ENCODE measurements around the gene CCDC73. TPM values are rescaled to one million over a fixed set of nuclear protein-coding genes. Genes with fewer than 3 reads are reported as not detected.

CCDC73 gene
- total and polyA plus RNA-seq, 10 of the 15 experiments (the other 5 are each of a cell fraction or from before 2014, with no cell fraction given): 0.05 to 0.57 (median 0.14) TPM

GRCh38 chr11:32829157-32829679 lies 34.8 kb upstream of the CCDC73 start (continued):
- TF ChIP-seq BCLAF1 (IDR thresholded peaks at IDR 0.05): no peak
- no peak for TF ChIP-seq ZSCAN29 (IDR thresholded peaks at IDR 0.05)
- no peak for TF ChIP-seq SMARCA5 (IDR thresholded peaks at IDR 0.05)
- no peak for TF ChIP-seq HCFC1 (IDR thresholded peaks at IDR 0.05; ENCODE audit: low read length)
- no peak for TF ChIP-seq RELA (IDR thresholded peaks at IDR 0.05; ENCODE audit: borderline replicate concordance, partially characterized antibody)
- TF ChIP-seq NR2C1 (IDR thresholded peaks at IDR 0.05): no peak
- TF ChIP-seq IKZF2 (IDR thresholded peaks at IDR 0.05): peak; percentile 40 to 60; a peak in 3 of 4 replicates
- TF ChIP-seq JUND (IDR thresholded peaks at IDR 0.05; ENCODE audit: low read depth, low read length): no peak
- TF ChIP-seq BCL3 (IDR thresholded peaks at IDR 0.05; ENCODE audit: borderline replicate concordance, insufficient read depth, low read depth, low read length, poor library complexity, severe bottlenecking): no peak
- TF ChIP-seq PAX5 (IDR thresholded peaks at IDR 0.05; ENCODE audit: borderline replicate concordance, low read depth, low read length): no peak
- TF ChIP-seq TCF3 (IDR thresholded peaks at IDR 0.05; ENCODE audit: borderline replicate concordance, insufficient read depth, low read depth, low read length): no peak
- TF ChIP-seq CTCF (IDR thresholded peaks at IDR 0.05 in 2 of 3, conservative IDR thresholded peaks at IDR 0.05 in 1 of 3; ENCODE audit: control insufficient read depth in 2 of 3, extremely low read depth in 1 of 3, insufficient read depth in 1 of 3, low read depth in 3 of 3, low read length in 3 of 3): no peak
- peak; percentile 51 for TF ChIP-seq RUNX3 (IDR thresholded peaks at IDR 0.05; ENCODE audit: low read length)
- no peak for TF ChIP-seq WRNIP1 (IDR thresholded peaks at IDR 0.05; ENCODE audit: borderline replicate concordance, low read depth, low read length)
- no peak for TF ChIP-seq ZBED1 (IDR thresholded peaks at IDR 0.05; ENCODE audit: borderline replicate concordance)
- TF ChIP-seq SMAD5 (IDR thresholded peaks at IDR 0.05; ENCODE audit: low read depth): no peak
- no peak for TF ChIP-seq FOS (IDR thresholded peaks at IDR 0.05; ENCODE audit: borderline replicate concordance, extremely low read depth, insufficient read length)
- TF ChIP-seq ATF7 (IDR thresholded peaks at IDR 0.05; ENCODE audit: low read depth): peak; percentile 92
- no peak for TF ChIP-seq SREBF2 (IDR thresholded peaks at IDR 0.05; ENCODE audit: low read length)
- TF ChIP-seq POLR2AphosphoS2 (IDR thresholded peaks at IDR 0.05; ENCODE audit: low read depth, low read length): no peak
- TF ChIP-seq MYB (IDR thresholded peaks at IDR 0.05; ENCODE audit: borderline replicate concordance, low read depth, low read length): no peak
- no peak for TF ChIP-seq ZBTB4 (CRISPR knock-in tag; IDR thresholded peaks at IDR 0.05)
- peak; percentile 24; the same call in 1 of the 2 replicates for TF ChIP-seq MTA2 (IDR thresholded peaks at IDR 0.05; ENCODE audit: low read depth)

All from GM12878 (cell line).